ENCODE data around the gene TBX15. TPM values are rescaled to one million over a fixed set of nuclear protein-coding genes. Genes with fewer than 3 reads are reported as not detected.

TBX15 gene
- total and polyA plus RNA-seq, 3 donors from 2014 or later: 0.63 to 1.5 (median 0.74) TPM

- H3K27ac ChIP-seq: no peak overlapping the region
- intact Hi-C loops (cut with DNase I; ENCODE audit: low total_unique reads): no loop called here
- 82 to 88% methylated on average over 2 of the region's 2 CpGs for WGBS, 2 donors
- H3K27me3 ChIP-seq: no peaks in the 10 kb centered on the region
- H3K4me1 ChIP-seq: no peaks in the 10 kb centered on the region
- H3K4me3 ChIP-seq: no peak overlapping the region
- H3K36me3 ChIP-seq (ENCODE audit: low read depth, missing control alignments): no peaks in the 10 kb centered on the region
- TF ChIP-seq CTCF (IDR thresholded peaks at IDR 0.05): no peak
- TF ChIP-seq POLR2A (IDR thresholded peaks at IDR 0.05): no peak
- H3K9me3 ChIP-seq: no peaks in the 10 kb centered on the region
- DNase-seq: no peak
Measured at GRCh38 chr1:118846443-118846842, 141.7 kb downstream of the TBX15 start.

- intact Hi-C loops (cut with DNase I; ENCODE audit: low total_unique reads): no loop called here
- WGBS, 2 donors: 38% methylated on average over 14 of the region's 14 CpGs
- H3K9me3 ChIP-seq: no peaks in the 10 kb centered on the region
- no peak overlapping the region for H3K4me3 ChIP-seq
- no peak for DNase-seq
- no peak overlapping the region for H3K27ac ChIP-seq
- H3K4me1 ChIP-seq: no peaks in the 10 kb centered on the region
- no peak for TF ChIP-seq CTCF (IDR thresholded peaks at IDR 0.05)
- no peak for TF ChIP-seq POLR2A (IDR thresholded peaks at IDR 0.05)
- no peaks in the 10 kb centered on the region for H3K36me3 ChIP-seq (ENCODE audit: low read depth, missing control alignments)
- H3K27me3 ChIP-seq: no peaks in the 10 kb centered on the region
Measured at GRCh38 chr1:118842452-118843201, 145.5 kb downstream of the TBX15 start.

GRCh38 chr1:118841521-118841920, 146.6 kb downstream of the TBX15 start:
- Histone ChIP-seq H3K36me3 (ENCODE audit: low read depth, missing control alignments) (no peaks in the 10 kb centered on the region), H3K9me3 (no peaks in the 10 kb centered on the region), H3K4me1 (no peaks in the 10 kb centered on the region), H3K27ac (no peak overlapping the region), H3K4me3 (no peak overlapping the region), H3K27me3 (no peaks in the 10 kb centered on the region)
- no peak for TF ChIP-seq CTCF (IDR thresholded peaks at IDR 0.05)
- no peak for TF ChIP-seq POLR2A (IDR thresholded peaks at IDR 0.05)
- DNase-seq: no peak
- intact Hi-C loops (cut with DNase I; ENCODE audit: low total_unique reads): no loop called here

Small RNAs within 50 kb of the gene (small RNA-seq; reads per million reads assigned to genes)
- 0 reads per million in 2 donors for gene AL139420.2

Other genes starting within 250 kb of the TBX15 start
- 10 to 100 TPM; 16.8 to 20.2 TPM for gene WARS2, start 152.3 kb upstream of the TBX15 start, total RNA-seq
- gene WARS2, start 152.3 kb upstream of the TBX15 start, polyA plus RNA-seq (ENCODE audit: insufficient read depth, low read depth, low replicate concordance): 28.2 TPM